ENCODE data around the gene STAB2.

Gene STAB2

GRCh38 chr12:103748875-103749274 is 161.8 kb downstream of the STAB2 start:
- no peak overlapping the region for H3K4me2 ChIP-seq (ENCODE audit: low read length)
- no peaks in the 10 kb centered on the region for H3K9me3 ChIP-seq (ENCODE audit: insufficient read depth, low read length)
- H3K4me3 ChIP-seq (ENCODE audit: low read length), result no peak overlapping the region
- H3K79me2 ChIP-seq (ENCODE audit: low read length), result no peaks in the 10 kb centered on the region
- TF ChIP-seq CTCF (IDR thresholded peaks at IDR 0.05; ENCODE audit: low read depth, low read length) (no peak), EZH2phosphoT487 (IDR thresholded peaks at IDR 0.05; ENCODE audit: low read depth) (no peak)
- no peaks in the 10 kb centered on the region for H4K20me1 ChIP-seq (ENCODE audit: insufficient read depth, low read length)
- no peak overlapping the region for H2AFZ ChIP-seq (ENCODE audit: low read depth, low read length)
- no peak overlapping the region for H3K9ac ChIP-seq (ENCODE audit: low read length)
- no peaks in the 10 kb centered on the region for H3K27me3 ChIP-seq (ENCODE audit: low read depth, low read length)
- H3K4me1 ChIP-seq (ENCODE audit: low read length), result no peaks in the 10 kb centered on the region
- H3K36me3 ChIP-seq (replicated peaks; ENCODE audit: low read depth, low read length), result no peaks in the 10 kb centered on the region
- no peak overlapping the region for H3K27ac ChIP-seq (ENCODE audit: low read length)

GRCh38 chr12:103751171-103751570 is 164.1 kb downstream of the STAB2 start:
- Histone ChIP-seq H4K20me1 (ENCODE audit: insufficient read depth, low read length) (no peaks in the 10 kb centered on the region), H3K27me3 (ENCODE audit: low read depth, low read length) (no peaks in the 10 kb centered on the region), H3K4me3 (ENCODE audit: low read length) (no peak overlapping the region), H3K79me2 (ENCODE audit: low read length) (no peaks in the 10 kb centered on the region), H3K4me2 (ENCODE audit: low read length) (no peak overlapping the region), H3K27ac (ENCODE audit: low read length) (no peak overlapping the region), H3K9me3 (ENCODE audit: insufficient read depth, low read length) (no peaks in the 10 kb centered on the region), H3K4me1 (ENCODE audit: low read length) (no peaks in the 10 kb centered on the region), H3K9ac (ENCODE audit: low read length) (no peak overlapping the region), H2AFZ (ENCODE audit: low read depth, low read length) (no peak overlapping the region), H3K36me3 (replicated peaks; ENCODE audit: low read depth, low read length) (no peaks in the 10 kb centered on the region)
- no peak for TF ChIP-seq EZH2phosphoT487 (IDR thresholded peaks at IDR 0.05; ENCODE audit: low read depth)
- TF ChIP-seq CTCF (IDR thresholded peaks at IDR 0.05; ENCODE audit: low read depth, low read length), result peak; percentile 37

GRCh38 chr12:103751600-103751999 is 164.5 kb downstream of the STAB2 start:
- no peaks in the 10 kb centered on the region for H3K79me2 ChIP-seq (ENCODE audit: low read length)
- no peak overlapping the region for H3K4me3 ChIP-seq (ENCODE audit: low read length)
- no peak overlapping the region for H2AFZ ChIP-seq (ENCODE audit: low read depth, low read length)
- no peaks in the 10 kb centered on the region for H4K20me1 ChIP-seq (ENCODE audit: insufficient read depth, low read length)
- no peak for TF ChIP-seq EZH2phosphoT487 (IDR thresholded peaks at IDR 0.05; ENCODE audit: low read depth)
- TF ChIP-seq CTCF (IDR thresholded peaks at IDR 0.05; ENCODE audit: low read depth, low read length), result no peak
- H3K4me2 ChIP-seq (ENCODE audit: low read length), result no peak overlapping the region
- no peaks in the 10 kb centered on the region for H3K36me3 ChIP-seq (replicated peaks; ENCODE audit: low read depth, low read length)
- H3K9ac ChIP-seq (ENCODE audit: low read length), result no peak overlapping the region
- no peaks in the 10 kb centered on the region for H3K4me1 ChIP-seq (ENCODE audit: low read length)
- no peaks in the 10 kb centered on the region for H3K9me3 ChIP-seq (ENCODE audit: insufficient read depth, low read length)
- H3K27me3 ChIP-seq (ENCODE audit: low read depth, low read length), result no peaks in the 10 kb centered on the region
- H3K27ac ChIP-seq (ENCODE audit: low read length), result no peak overlapping the region

GRCh38 chr12:103755425-103755824 is 168.4 kb downstream of the STAB2 start:
- TF ChIP-seq CTCF (IDR thresholded peaks at IDR 0.05; ENCODE audit: low read depth, low read length), result no peak
- H3K79me2 ChIP-seq (ENCODE audit: low read length), result no peaks in the 10 kb centered on the region
- no peaks in the 10 kb centered on the region for H3K36me3 ChIP-seq (replicated peaks; ENCODE audit: low read depth, low read length)
- H3K9ac ChIP-seq (ENCODE audit: low read length), result no peak overlapping the region
- H3K4me1 ChIP-seq (ENCODE audit: low read length), result no peaks in the 10 kb centered on the region
- H3K9me3 ChIP-seq (ENCODE audit: insufficient read depth, low read length), result no peaks in the 10 kb centered on the region
- H3K4me2 ChIP-seq (ENCODE audit: low read length), result no peak overlapping the region
- H3K27ac ChIP-seq (ENCODE audit: low read length), result no peak overlapping the region
- no peaks in the 10 kb centered on the region for H4K20me1 ChIP-seq (ENCODE audit: insufficient read depth, low read length)
- no peaks in the 10 kb centered on the region for H3K27me3 ChIP-seq (ENCODE audit: low read depth, low read length)
- H3K4me3 ChIP-seq (ENCODE audit: low read length), result no peak overlapping the region
- H2AFZ ChIP-seq (ENCODE audit: low read depth, low read length), result no peak overlapping the region
